ENCODE data around the gene EPHX1. TPM values are rescaled to one million over a fixed set of nuclear protein-coding genes. Genes with fewer than 3 reads are reported as not detected.
A peak's percentile ranks its signal among the peaks of the same experiment; 100 is the strongest.

Gene EPHX1
- total RNA-seq, 2 donors from 2014 or later: 151 to 232 TPM

DNA sequence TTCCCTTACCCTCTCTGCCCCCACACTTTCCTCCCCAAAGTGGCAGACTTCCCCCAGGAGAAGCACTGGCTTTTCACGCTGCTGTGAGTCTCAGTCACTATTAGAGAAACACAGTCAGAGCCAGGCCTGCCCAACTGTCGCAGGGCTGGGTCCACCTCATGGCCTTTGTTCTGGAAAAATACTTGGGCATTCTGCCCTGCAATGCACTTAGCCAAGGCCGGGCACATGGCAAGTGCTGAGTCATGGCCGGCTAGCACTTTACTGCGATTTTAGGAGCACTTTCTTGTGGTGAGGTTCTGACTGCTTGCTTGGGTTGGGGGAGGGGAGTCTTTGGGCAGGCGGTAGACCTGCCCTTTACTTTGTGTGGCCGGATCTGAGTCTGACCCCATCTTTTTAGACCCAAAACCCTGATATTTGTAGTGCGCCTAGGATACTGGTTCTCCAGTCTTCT lies 7.7 kb downstream of the EPHX1 start:
- Histone ChIP-seq H3K4me3 (no peak overlapping the region), H3K36me3 (no peaks in the 10 kb centered on the region), H3K9me3 (no peaks in the 10 kb centered on the region), H3K27ac (peak overlapping the region; percentile 66 to 82), H3K27me3 (replicated peaks; ENCODE audit: insufficient read depth) (no peaks in the 10 kb centered on the region), H3K4me1 (replicated peaks) (peaks cover 14% of the 10 kb centered on the region)
- intact Hi-C loops (cut with DNase I): loop anchor here (2.0 kb wide), 1 partner anchor 15 kb away; no protein-coding TSS in a partner anchor
- DNase-seq (ENCODE audit: low spot score): peak; percentile 86
- TF ChIP-seq POLR2AphosphoS5 (IDR thresholded peaks at IDR 0.05) (peak; percentile 94), CTCF (IDR thresholded peaks at IDR 0.05) (no peak), POLR2A (IDR thresholded peaks at IDR 0.05) (peak; percentile 40)
- WGBS: 36% methylated on average over 8 of the region's 8 CpGs

DNA sequence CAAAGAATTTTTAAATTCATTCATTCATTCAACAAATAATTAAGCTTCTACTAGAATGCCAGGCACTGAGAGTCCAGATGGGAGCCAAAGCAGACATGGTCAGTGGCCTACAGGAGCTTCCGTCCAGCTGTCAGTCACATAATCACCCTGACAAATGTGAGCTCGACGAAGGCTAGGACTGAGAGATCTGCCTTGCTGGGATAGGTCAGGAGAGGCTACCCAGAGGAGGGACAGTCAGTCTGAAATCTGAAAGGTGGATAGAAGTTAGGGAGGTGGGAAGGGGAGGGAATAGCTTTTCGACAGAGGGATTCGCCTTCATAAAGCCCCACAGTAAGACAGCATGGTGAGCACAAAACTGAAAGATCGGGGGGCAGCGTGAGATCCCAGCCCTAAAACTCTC lies 8.3 kb downstream of the EPHX1 start:
- Histone ChIP-seq H3K27ac (peak overlapping the region; percentile 66 to 82), H3K4me3 (no peak overlapping the region), H3K9me3 (no peaks in the 10 kb centered on the region), H3K4me1 (replicated peaks) (peaks cover 14% of the 10 kb centered on the region), H3K36me3 (no peaks in the 10 kb centered on the region), H3K27me3 (replicated peaks; ENCODE audit: insufficient read depth) (no peaks in the 10 kb centered on the region)
- no peak for DNase-seq (ENCODE audit: low spot score)
- intact Hi-C loops (cut with DNase I): loop anchor here (2.0 kb wide), 1 partner anchor 15 kb away; no protein-coding TSS in a partner anchor
- WGBS: 82% methylated on average over 7 of the region's 7 CpGs
- TF ChIP-seq POLR2A (IDR thresholded peaks at IDR 0.05): no peak
- no peak for TF ChIP-seq POLR2AphosphoS5 (IDR thresholded peaks at IDR 0.05)
- TF ChIP-seq CTCF (IDR thresholded peaks at IDR 0.05): no peak

DNA sequence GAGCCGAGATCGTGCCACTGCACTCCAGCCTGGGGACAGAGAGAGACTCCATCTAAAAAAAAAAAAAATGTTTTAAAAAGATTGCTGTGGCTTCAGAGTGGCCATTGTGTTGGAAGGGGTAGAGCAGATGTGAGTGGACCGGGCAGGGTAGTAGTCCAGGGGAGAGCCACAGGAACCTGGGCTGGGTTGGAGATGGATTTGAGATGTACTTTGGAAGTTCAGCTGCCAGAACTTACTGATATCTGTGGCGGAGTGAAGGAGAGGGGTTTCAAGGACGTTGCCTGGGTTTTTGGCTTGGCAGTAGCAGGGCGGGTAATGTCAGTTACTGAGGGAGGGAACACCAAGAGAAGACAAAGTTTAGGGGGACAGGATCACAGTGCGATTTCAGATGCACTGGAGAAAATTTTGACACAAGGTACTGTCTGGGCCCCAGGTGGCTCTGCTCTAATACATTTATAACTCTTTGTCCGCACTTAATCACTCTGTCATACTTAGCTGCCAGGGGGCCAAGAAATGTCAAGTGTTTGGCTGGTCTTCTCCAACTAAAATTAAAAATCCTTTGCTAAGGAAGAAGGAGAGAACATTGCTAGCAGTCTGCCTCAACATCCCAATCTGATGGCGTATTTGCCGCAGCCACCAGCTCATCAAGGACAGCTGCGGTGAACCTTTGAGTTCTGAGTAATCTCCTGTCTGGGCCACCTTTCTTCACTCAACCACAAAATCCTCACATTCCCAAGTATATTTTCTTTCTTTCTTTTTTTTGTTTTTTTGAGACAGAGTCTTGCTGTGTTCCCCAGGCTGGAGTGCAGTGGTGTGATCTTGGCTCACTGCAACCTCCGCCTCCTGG lies 9.6 kb downstream of the EPHX1 start:
- Histone ChIP-seq H3K27ac (peak overlapping the region; percentile 30 to 56), H3K27me3 (replicated peaks; ENCODE audit: insufficient read depth) (no peaks in the 10 kb centered on the region), H3K9me3 (no peaks in the 10 kb centered on the region), H3K4me1 (replicated peaks) (peaks cover 14% of the 10 kb centered on the region), H3K36me3 (no peaks in the 10 kb centered on the region), H3K4me3 (no peak overlapping the region)
- WGBS: 71% methylated on average over 12 of the region's 12 CpGs
- intact Hi-C loops (cut with DNase I): loop anchor here (2.0 kb wide), 1 partner anchor 13 kb away; no protein-coding TSS in a partner anchor
- DNase-seq (ENCODE audit: low spot score): no peak
- no peak for TF ChIP-seq CTCF (IDR thresholded peaks at IDR 0.05)
- no peak for TF ChIP-seq POLR2AphosphoS5 (IDR thresholded peaks at IDR 0.05)
- TF ChIP-seq POLR2A (IDR thresholded peaks at IDR 0.05): no peak

DNA sequence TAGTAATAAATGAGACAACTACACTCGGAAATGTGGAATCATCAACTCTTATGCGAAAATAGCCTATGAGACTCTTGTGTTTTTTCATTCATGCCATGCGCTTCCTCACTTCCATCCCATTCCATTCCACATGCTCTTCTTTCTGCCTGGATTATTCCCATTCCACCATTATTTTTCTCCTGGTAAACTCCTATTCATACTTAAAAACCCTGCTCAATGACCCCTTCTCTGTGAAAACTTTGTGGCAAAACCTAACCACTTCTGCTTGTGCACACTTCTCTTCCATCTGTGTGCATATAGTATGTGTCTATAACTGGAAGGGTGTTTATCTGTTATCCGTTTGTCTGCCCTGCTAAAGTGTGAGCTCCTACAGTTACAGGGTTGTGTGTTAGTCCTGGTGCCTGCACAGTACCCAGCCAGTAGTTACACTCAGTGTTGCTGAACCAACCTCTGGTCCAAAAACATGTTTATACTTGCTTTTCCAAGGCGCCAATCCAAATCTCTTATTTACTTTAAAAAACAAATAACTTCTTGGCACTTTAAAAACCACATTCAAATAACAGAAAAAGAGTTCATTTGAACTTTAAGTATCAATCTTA lies 10.7 kb downstream of the EPHX1 start:
- DNase-seq (ENCODE audit: low spot score): peak; percentile 76
- 63% methylated on average over 5 of the region's 5 CpGs for WGBS
- Histone ChIP-seq H3K27me3 (replicated peaks; ENCODE audit: insufficient read depth) (no peaks in the 10 kb centered on the region), H3K36me3 (no peaks in the 10 kb centered on the region), H3K4me1 (replicated peaks) (peaks cover 18% of the 10 kb centered on the region), H3K4me3 (no peak overlapping the region), H3K9me3 (no peaks in the 10 kb centered on the region), H3K27ac (peak overlapping the region; percentile 30 to 56)
- intact Hi-C loops (cut with DNase I): no loop called here
- TF ChIP-seq POLR2A (IDR thresholded peaks at IDR 0.05) (no peak), CTCF (IDR thresholded peaks at IDR 0.05) (no peak), POLR2AphosphoS5 (IDR thresholded peaks at IDR 0.05) (peak; percentile 75)
